Epithelial cell of proximal tubule (primary cell): Measurements from ENCODE around the gene CPXM1. TPM values are rescaled to one million over a fixed set of nuclear protein-coding genes. Genes with fewer than 3 reads are reported as not detected.

Experiments used
- DNase-seq: peaks from one replicate; pipeline ENCODE4 v3.0.0-alpha.2; 2011; ENCODE audit warnings: low read depth
- H3K4me3 ChIP-seq: 2 replicates; pipeline ENCODE4 v1.5.1; 2011; ENCODE audit warnings: low read depth, mild to moderate bottlenecking, low read length
- total RNA-seq: library from RNA; depleted of rRNA; stranded (reverse); fragments of >200 nt; gene quantifications from 2 replicates; pipeline ENCODE4 v1.2.3, GENCODE V29; 2015
- TF ChIP-seq, protein P1 (sequence below): conservative IDR thresholded peaks from 2 replicates; pipeline ENCODE4 v1.5.1; 2012; ENCODE audit warnings: low read depth, mild to moderate bottlenecking, low read length

Gene CPXM1
- total RNA-seq, 1 donor from 2014 or later = 38.1 TPM

DNA sequence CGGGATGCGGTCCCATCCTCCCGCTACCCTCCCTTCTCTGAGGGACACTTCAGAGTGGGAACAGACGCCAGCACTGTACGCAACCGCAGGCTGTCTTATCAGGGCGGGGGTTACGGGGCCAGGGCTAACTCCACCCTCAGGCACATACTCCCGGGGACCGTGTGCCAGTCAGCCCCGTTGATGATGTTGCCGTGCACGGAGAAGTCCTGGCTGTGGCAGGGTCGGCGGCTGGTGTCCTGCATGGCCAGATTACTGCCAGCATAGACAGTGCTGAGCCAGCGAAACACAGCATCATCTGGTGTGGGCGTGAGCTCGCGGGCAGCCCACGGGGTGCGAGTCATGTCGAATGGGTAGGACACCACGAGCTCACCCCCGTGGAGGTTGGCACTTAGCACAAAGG is 5.0 kb downstream of the CPXM1 start:
- TF ChIP-seq, protein P1, sequence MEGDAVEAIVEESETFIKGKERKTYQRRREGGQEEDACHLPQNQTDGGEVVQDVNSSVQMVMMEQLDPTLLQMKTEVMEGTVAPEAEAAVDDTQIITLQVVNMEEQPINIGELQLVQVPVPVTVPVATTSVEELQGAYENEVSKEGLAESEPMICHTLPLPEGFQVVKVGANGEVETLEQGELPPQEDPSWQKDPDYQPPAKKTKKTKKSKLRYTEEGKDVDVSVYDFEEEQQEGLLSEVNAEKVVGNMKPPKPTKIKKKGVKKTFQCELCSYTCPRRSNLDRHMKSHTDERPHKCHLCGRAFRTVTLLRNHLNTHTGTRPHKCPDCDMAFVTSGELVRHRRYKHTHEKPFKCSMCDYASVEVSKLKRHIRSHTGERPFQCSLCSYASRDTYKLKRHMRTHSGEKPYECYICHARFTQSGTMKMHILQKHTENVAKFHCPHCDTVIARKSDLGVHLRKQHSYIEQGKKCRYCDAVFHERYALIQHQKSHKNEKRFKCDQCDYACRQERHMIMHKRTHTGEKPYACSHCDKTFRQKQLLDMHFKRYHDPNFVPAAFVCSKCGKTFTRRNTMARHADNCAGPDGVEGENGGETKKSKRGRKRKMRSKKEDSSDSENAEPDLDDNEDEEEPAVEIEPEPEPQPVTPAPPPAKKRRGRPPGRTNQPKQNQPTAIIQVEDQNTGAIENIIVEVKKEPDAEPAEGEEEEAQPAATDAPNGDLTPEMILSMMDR = no peak
- DNase-seq = no peak
- no peak overlapping the region for H3K4me3 ChIP-seq

DNA sequence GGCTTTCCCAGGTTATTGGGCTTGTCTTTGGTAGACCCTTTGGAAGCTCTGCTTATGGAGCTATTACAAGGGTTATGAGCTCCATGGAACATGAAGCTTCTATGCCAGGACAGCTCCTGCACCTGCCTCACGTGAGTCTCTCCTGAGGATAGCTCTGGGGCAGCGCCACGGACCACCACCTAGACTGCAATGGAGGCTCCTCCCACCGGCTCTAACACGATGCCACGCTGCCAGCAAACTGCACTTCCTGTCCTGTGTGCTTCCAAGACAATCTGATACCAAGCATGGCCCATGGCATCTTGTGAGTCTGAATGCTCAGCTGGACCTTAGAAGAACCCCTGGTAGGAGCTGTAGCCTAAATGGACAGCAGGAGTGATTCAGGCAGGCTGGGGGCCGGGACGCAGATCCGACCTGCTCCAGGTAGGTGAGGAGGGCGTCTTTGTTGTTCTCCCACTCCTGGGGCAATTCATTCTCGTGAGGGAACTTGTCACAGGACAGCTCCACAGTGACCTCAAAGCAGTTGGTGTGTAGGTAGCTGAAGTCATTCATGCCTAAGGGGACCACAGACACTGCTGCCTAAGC is 5.5 kb downstream of the CPXM1 start:
- no peak overlapping the region for H3K4me3 ChIP-seq
- TF ChIP-seq, protein P1 = no peak
- DNase-seq = no peak

- TF ChIP-seq, protein P1 = no peak
- H3K4me3 ChIP-seq = no peak overlapping the region
- no peak for DNase-seq
Observed at GRCh38 chr20:2794202-2794748, 6.2 kb downstream of the CPXM1 start.

DNA sequence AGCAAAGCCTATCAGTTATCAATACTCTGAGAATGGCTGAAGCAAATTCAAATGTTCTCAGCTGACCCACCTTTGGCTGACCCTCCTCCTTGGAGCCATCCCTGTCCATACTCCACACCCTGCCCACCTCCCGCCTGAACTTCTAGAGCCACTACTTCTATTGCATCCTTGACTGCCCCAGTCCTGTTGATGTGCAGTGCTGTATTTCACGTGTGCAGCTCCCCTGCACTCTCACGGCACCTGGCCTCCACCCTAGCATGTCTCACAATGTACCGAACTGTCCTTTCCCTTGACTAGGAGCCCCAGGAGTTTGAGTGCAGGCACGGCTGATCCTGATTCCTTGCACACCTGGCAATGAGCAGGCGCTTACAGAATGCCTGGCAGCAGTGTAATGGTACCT is 7.0 kb downstream of the CPXM1 start:
- no peak overlapping the region for H3K4me3 ChIP-seq
- DNase-seq = no peak
- TF ChIP-seq, protein P1 = no peak

DNA sequence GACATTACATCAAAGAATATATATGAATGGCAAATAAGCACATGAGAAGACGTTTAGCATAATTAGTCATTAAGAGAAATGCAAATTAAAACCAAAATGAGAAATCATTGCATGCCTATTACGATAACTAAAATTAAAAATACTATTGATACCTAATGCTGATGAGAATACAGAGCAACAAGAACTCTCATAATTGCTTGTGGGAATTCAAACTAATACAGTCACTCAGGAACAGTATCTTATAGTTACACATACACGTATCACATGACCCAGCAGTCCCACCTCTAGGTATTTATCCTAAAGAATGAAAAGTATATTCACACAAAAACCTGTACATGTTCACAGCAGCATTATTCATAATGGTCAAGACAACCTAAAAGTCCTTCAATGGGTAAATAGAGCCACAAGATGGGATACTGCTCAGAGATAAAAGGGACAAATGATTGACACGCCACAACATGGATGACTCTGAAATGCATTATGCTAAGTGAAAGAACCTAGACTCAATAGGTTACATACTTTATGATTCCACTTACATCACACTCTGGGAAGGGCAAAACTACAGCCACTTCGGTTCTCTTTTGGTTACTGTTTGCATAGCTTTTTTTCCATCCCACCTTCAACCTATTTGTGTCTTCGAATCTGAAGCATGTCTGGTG is 16.4 kb downstream of the CPXM1 start:
- no peak for DNase-seq
- H3K4me3 ChIP-seq = no peak overlapping the region
- TF ChIP-seq, protein P1 = no peak

GRCh38 chr20:2780948-2781347 is 19.5 kb downstream of the CPXM1 start:
- TF ChIP-seq, protein P1 = peak; percentile 19
- no peak overlapping the region for H3K4me3 ChIP-seq
- DNase-seq = no peak
